Thyroid gland (tissue), 4 donors: Measurements from ENCODE around the gene FAM53A.
A peak's percentile ranks its signal among the peaks of the same experiment; 100 is the strongest.

ENCODE experiments used
- CTCF ChIP-seq, 6 experiments: fragments of 200-600 bp in 3 of 6; fragments of 450-650 bp in 3 of 6; sonication (generic) in 3 of 6; IDR thresholded peaks; one replicate each; pipeline ENCODE4 v1.5.1; 2016 to 2019; ENCODE audit warnings: antibody characterized with exemption in 6 of 6, mild to moderate bottlenecking in 2 of 6, inconsistent platforms in 1 of 6, moderate library complexity in 1 of 6
- POLR2A ChIP-seq, 2 donors: fragments of 450-650 bp; IDR thresholded peaks; one replicate each; pipeline ENCODE4 v1.6.1; 2017; ENCODE audit warnings: antibody characterized with exemption in 2 of 2, mild to moderate bottlenecking in 2 of 2, moderate library complexity in 1 of 2

GRCh38 chr4:1628892-1629698 is 55.0 kb downstream of the FAM53A start:
- TF ChIP-seq CTCF (IDR thresholded peaks at IDR 0.05) (peak; percentile 77 to 99 (median 94)), POLR2A (IDR thresholded peaks at IDR 0.05) (no peak)
